ENCODE measurements around the gene FBXL19.
A peak's percentile ranks its signal among the peaks of the same experiment; 100 is the strongest.

FBXL19 gene

GRCh38 chr16:30989469-30990047, 66.2 kb downstream of the FBXL19 start:
- DNase-seq (ENCODE audit: low spot score), result no peak

DNA sequence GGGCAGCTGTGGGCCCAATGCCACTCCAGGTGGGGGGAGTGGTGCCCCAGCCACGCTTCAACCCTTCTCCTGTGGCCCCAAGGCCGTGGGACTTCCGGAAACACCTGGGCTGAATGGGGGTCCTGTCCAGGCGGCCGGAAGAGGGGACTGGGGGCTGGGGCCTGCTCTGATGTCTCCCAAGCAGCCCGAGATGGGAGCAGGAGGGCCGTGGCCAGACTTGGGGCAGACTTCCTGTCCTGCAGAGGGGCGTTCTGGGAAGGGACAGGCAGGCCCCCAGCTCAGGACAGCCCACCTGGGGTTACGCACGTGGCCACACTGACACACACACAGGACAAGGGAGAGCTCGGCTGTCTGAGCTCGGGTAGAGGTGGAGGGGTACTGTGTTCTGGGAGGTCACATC, 66.7 kb downstream of the FBXL19 start:
- DNase-seq (ENCODE audit: low spot score), result no peak

GRCh38 chr16:30991052-30991451, 67.7 kb downstream of the FBXL19 start:
- no peak for DNase-seq (ENCODE audit: low spot score)

GRCh38 chr16:30992276-30992780, 69.0 kb downstream of the FBXL19 start:
- DNase-seq (ENCODE audit: low spot score), result no peak

DNA sequence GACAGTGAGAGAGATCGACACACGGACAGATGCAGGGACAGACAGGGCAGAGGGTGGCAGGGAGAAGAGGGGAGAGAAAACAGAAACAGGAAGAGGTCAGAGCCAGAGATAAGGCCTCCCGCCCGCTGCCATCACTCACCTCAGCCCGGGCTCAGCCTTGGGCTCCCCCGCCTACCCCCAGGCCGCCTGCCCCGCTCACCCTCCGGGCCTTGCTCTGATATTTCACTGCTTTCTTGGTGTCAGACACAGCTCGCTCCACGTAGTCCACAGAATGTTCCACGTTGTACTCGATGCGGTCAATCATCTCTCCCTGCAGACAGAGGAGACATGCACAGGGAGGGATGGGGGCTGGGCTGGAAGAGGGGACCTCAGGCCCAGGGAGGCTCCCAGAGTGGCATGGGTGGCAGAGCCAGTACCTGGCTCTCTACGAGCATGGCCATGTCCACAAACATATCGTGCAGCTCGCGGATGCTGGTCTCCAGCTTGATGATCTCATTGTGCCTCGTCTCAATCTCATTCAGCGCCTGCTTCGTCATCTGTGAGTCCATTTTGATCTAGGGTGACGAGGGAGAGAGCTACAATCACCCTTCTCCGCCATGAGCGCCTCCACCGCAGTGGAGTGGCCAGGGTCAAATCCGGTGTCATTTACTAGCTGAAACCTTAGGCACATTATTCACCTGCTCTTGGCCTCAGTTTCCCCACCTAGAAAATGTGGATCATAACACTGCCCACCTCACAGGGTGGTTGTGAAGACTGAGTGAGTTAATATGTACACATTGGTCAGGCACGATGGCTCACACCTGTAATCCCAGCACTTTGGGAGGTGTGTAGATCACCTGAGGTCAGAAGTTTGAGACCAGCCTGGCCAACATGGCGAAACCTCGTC, 69.8 kb downstream of the FBXL19 start:
- no peak for DNase-seq (ENCODE audit: low spot score)

GRCh38 chr16:30995927-30996323, 72.6 kb downstream of the FBXL19 start:
- DNase-seq (ENCODE audit: low spot score), result no peak

- DNase-seq (ENCODE audit: low spot score), result no peak
Measured at GRCh38 chr16:30996324-30996984, 73.1 kb downstream of the FBXL19 start.

- peak; percentile 99 for DNase-seq (ENCODE audit: low spot score)
Measured at GRCh38 chr16:30996985-30997724, 73.8 kb downstream of the FBXL19 start.

DNA sequence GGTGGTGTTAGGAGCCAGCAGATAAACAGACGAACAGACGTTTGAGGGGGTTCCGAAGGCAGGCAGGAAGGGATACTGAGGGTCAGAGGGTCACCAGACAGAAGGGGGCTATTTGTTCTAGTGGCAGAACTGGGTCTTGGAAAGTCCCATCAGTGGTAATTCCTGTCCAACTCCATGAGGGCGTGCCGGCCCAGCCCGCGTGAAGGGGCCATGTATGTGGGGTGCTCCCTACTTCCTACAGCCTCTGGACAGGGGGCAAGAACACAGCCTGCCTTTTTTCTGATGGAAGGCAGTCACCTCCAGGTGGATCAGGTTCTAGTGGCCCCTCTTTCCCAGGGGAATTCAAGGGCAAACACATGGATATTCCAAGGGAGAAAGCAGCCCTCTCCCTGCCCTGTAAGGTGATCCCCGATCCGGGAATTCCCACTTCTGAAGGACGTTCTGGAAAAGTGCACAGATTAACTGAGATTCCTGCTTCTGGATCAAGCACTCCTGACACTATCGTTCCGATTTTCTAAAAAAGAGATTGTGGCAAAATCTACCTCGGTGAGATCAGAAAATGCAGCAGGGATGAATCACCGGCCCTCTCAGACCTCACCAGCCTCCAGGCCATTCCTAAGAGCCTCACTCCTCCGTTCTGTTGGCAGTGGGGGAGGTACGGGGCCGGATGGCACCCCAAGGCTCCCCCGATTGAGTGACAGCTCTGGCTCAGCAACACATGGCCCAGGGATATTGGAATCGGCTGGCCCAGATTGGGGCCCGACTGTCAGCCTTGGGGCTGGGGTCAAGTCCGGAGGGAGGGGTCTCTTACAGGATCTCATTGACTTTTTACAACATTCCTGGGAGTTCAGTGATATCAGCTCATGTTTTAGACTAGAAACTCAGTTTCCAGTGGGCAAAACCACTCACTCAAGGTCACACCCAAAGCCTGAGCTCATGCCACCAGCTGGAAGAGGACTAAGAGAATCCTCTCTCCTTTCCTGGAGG, 74.6 kb downstream of the FBXL19 start:
- no peak for DNase-seq (ENCODE audit: low spot score)
